Muscle of leg (tissue), 11 donors: ENCODE measurements around the gene EBNA1BP2. TPM values are rescaled to one million over a fixed set of nuclear protein-coding genes. Genes with fewer than 3 reads are reported as not detected.

Source experiments
- DNase-seq: peaks from one replicate; pipeline ENCODE4 v3.0.0; 2013
- H3K27ac ChIP-seq: one replicate; pipeline ENCODE4 v1.5.1; 2013; ENCODE audit warnings: mild to moderate bottlenecking, low read length, control low read depth
- H3K27me3 ChIP-seq: one replicate; pipeline ENCODE4 v1.6.1; 2013; ENCODE audit warnings: low read length; ENCODE audit not compliant: control insufficient read depth, insufficient read depth
- H3K36me3 ChIP-seq: one replicate; pipeline ENCODE4 v1.6.1; 2013; ENCODE audit warnings: low read length; ENCODE audit not compliant: control insufficient read depth, insufficient read depth
- H3K4me1 ChIP-seq: one replicate; pipeline ENCODE4 v1.6.1; 2013; ENCODE audit warnings: low read length; ENCODE audit not compliant: control insufficient read depth, insufficient read depth
- H3K4me3 ChIP-seq: one replicate; pipeline ENCODE4 v1.5.1; 2013; ENCODE audit warnings: low read length, control low read depth
- H3K9me3 ChIP-seq: replicated peaks from 2 replicates; pipeline ENCODE4 v1.6.1; 2013; ENCODE audit warnings: low read depth, low read length; ENCODE audit not compliant: control insufficient read depth
- WGBS: methylation state at CpG from one replicate; pipeline ENCODE4 v1.1.5; 2013; ENCODE audit warnings: missing lambda C conversion rate; ENCODE audit not compliant: insufficient coverage; 5-methylcytosine and 5-hydroxymethylcytosine counted together
- polyA plus RNA-seq, 8 donors: library from polyadenylated mRNA; unstranded; fragments of 120-200 nt; gene quantifications; one replicate each; pipeline versions ENCODE4 v1.2.1 to v1.2.3, GENCODE V29; 2013; ENCODE audit warnings: inconsistent platforms in 1 of 8, low replicate concordance in 1 of 8; ENCODE audit not compliant: insufficient read length in 8 of 8, insufficient read depth in 1 of 8
- total RNA-seq: library from RNA; stranded (reverse); fragments of 120-200 nt; gene quantifications from one replicate; pipeline ENCODE4 v1.2.4, GENCODE V29; 2013

The EBNA1BP2 gene
- total and polyA plus RNA-seq, 9 donors, result 35.8 to 43.6 (median 39.2) TPM

DNA sequence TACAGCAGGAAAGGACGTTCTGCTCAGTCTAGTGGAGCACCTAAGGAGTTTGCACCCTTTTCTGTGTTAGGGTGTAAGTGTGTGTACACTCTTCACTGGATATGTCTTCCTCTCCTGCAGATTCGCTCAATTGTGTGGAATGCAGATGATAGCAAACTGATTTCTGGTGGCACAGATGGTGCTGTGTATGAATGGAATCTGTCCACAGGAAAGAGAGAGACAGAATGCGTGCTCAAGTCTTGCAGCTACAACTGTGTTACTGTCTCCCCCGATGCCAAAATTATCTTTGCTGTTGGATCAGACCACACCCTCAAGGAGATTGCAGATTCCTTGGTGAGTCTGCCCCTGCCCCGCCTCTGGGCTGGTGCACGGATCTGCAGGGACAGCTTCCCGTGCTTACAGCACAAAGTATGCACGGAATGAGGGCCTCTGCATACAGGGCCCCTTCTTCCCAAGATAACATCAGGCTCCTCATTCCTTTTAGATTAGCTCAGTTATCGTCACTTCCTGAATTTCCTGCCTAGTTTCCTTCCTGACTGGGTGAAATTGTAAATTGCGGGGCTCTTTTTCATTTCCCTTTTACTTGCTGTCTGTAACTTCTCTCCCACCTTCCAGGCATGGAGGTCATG lies 34.6 kb upstream of the EBNA1BP2 start:
- peak overlapping the region; percentile 85 for H3K27ac ChIP-seq
- WGBS, result 9% methylated on average over 8 of the region's 10 CpGs
- H3K27me3 ChIP-seq, result no peaks in the 10 kb centered on the region
- peak; percentile 72 for DNase-seq
- H3K36me3 ChIP-seq, result no peaks in the 10 kb centered on the region
- H3K4me3 ChIP-seq, result no peak overlapping the region
- H3K4me1 ChIP-seq, result peaks cover 29% of the 10 kb centered on the region
- H3K9me3 ChIP-seq, result no peaks in the 10 kb centered on the region

DNA sequence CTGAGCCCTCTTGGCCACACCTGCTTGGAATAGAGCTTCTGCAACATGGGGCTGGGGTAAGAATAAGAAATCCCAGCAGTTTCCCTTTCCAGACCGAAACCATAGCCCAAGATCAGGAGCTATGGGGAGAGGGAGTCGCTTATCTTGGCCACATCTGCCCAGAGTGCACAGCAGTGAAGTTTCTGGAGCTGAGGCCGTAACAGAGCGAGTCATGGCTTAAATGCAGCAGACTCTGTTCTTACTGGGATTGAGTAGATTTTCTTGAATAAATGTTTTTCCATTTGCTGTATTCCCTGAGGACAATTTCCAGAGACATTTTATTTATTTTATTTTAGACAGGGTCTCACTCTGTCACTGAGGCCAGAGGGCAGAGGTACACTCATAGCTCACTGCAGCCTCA lies 33.6 kb upstream of the EBNA1BP2 start:
- no peaks in the 10 kb centered on the region for H3K27me3 ChIP-seq
- H3K36me3 ChIP-seq, result no peaks in the 10 kb centered on the region
- H3K9me3 ChIP-seq, result no peaks in the 10 kb centered on the region
- DNase-seq, result peak; percentile 15
- H3K4me3 ChIP-seq, result no peak overlapping the region
- peak overlapping the region; percentile 85 for H3K27ac ChIP-seq
- peaks cover 29% of the 10 kb centered on the region for H3K4me1 ChIP-seq
- WGBS, result 33% methylated on average over 1 of the region's 4 CpGs

DNA sequence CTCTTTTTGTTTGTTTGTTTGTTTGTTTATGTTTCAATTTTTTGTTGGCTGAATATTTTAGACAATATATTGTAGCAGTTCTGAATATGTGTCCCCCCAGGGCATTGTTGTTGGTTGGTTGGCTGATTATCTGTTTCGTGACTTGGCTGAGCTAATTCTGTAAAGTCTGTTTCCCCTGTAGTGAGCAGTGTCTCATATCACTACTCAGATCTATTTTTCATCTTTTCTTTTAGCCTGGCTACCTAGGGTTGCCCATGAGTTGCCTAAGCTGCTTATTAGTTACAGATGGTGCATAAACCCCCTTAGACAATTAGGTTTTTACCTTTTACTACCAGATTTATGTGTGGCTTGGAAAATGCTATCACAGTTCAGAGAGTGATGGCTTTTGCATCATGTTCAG lies 32.3 kb upstream of the EBNA1BP2 start:
- Histone ChIP-seq H3K9me3 (no peaks in the 10 kb centered on the region), H3K4me3 (no peak overlapping the region), H3K27ac (no peak overlapping the region), H3K27me3 (no peaks in the 10 kb centered on the region), H3K36me3 (no peaks in the 10 kb centered on the region), H3K4me1 (peaks cover 29% of the 10 kb centered on the region)
- WGBS, result no CpG with 5 or more reads among the region's 1 CpG
- DNase-seq, result no peak

DNA sequence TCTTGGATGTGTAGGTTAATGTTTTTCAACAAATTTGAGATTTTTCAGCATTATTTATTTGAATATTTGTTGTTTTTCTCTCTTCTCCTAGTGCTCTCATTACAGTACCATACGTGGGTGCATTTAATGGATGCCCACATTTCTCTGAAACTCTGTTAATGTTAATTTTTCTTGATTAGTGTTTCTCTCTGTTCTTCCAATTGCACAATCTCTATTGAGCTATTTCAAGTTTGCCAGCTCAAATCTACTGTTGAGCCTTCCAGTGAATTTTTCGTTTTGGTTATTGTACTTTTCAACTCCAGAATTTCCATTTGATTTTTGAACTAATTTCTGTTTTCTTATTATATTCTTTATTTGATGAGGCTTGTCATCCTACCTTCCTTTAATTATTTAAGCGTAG lies 31.8 kb upstream of the EBNA1BP2 start:
- H3K36me3 ChIP-seq, result no peaks in the 10 kb centered on the region
- no peaks in the 10 kb centered on the region for H3K9me3 ChIP-seq
- H3K27ac ChIP-seq, result no peak overlapping the region
- peaks cover 29% of the 10 kb centered on the region for H3K4me1 ChIP-seq
- H3K4me3 ChIP-seq, result no peak overlapping the region
- no CpG with 5 or more reads among the region's 3 CpGs for WGBS
- DNase-seq, result no peak
- H3K27me3 ChIP-seq, result no peaks in the 10 kb centered on the region

DNA sequence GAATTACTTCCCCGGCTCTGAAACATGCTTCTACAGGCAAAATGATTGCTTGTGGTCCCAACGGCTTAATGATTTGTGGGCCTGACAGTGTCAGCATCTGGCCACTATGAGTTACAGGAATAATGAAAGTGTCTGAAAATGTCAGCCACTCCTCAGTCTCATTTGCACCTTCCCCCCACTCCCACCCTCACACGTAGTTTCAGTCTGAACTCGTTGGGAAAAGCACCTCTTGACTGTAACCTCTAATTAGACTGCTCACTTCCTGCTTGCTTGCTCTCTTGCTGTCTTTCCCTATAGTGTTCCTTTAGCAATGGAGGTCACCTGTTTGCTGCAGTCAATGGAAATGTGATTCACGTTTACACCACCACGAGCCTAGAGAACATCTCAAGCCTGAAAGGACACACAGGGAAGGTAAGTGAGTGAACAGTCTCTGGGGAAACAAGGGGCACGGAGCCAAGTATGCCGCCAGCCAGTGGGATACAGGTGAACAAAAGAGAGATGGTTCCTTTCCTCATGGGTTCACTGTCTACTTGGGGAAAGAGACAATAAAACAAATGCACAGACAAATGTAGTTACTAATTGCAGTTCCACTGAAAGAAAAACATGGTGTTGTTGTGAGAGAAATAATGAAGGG lies 27.1 kb upstream of the EBNA1BP2 start:
- no peak overlapping the region for H3K4me3 ChIP-seq
- H3K36me3 ChIP-seq, result no peaks in the 10 kb centered on the region
- no peak for DNase-seq
- no peaks in the 10 kb centered on the region for H3K9me3 ChIP-seq
- H3K4me1 ChIP-seq, result no peaks in the 10 kb centered on the region
- no peaks in the 10 kb centered on the region for H3K27me3 ChIP-seq
- WGBS, result 12% methylated on average over 4 of the region's 8 CpGs
- no peak overlapping the region for H3K27ac ChIP-seq

DNA sequence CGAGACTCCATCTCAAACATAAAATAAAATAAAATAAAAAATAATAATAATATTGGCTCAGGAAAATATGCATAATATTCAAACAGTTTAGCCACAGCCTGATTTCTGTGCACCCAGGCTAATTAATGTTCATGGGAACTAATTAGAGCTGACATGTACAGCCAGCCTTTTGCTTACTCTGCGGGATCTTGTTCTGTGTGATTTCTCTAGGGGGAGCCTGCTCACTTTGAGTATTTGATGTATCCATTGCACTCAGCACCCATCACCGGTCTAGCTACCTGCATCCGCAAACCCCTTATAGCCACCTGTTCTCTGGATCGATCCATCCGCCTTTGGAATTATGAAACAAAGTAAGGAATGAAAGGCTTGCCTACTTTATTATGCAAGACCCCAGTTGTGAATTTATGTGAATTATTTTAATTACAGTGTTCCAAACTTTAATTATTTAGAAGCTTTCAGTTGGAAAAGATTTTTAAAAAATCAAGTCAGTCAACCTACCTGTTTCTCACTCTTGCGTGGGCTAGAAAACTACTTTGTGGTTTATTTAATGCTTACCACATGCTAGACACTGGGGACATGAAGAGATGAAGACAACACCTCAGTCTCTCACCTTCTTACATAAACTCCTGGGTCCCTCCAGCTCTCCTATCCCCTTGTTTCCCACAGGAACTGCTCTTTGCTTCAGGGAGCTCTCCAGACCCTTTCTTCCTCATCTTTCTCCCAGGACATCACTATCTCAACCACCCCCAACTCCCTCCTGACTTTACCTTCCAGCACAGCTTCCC lies 25.4 kb upstream of the EBNA1BP2 start:
- H3K4me3 ChIP-seq, result no peak overlapping the region
- no peaks in the 10 kb centered on the region for H3K36me3 ChIP-seq
- no peaks in the 10 kb centered on the region for H3K4me1 ChIP-seq
- no peaks in the 10 kb centered on the region for H3K27me3 ChIP-seq
- no peak overlapping the region for H3K27ac ChIP-seq
- WGBS, result 100% methylated on average over 1 of the region's 7 CpGs
- H3K9me3 ChIP-seq, result no peaks in the 10 kb centered on the region
- no peak for DNase-seq

DNA sequence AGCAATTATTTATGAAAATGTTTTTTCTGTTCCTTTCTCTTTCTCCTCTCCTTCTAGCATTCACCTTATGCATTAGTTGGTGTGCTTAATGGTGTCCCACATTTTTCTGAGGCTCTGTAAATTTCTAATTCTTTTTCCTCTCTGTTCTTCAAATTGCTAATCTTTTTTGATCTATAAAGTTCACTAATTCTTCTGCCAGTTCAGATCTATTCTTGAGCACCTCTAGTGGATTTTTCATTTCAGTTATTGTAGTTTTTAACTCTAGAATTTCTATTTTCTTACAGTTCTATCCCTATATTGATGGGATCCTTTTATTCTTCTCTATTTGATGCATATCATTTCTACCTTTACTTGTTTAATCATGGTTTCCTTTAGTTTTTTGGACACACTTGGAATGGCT lies 22.4 kb upstream of the EBNA1BP2 start:
- Histone ChIP-seq H3K36me3 (no peaks in the 10 kb centered on the region), H3K9me3 (no peaks in the 10 kb centered on the region), H3K4me3 (no peak overlapping the region), H3K27ac (no peak overlapping the region), H3K27me3 (no peaks in the 10 kb centered on the region), H3K4me1 (no peaks in the 10 kb centered on the region)
- no peak for DNase-seq

DNA sequence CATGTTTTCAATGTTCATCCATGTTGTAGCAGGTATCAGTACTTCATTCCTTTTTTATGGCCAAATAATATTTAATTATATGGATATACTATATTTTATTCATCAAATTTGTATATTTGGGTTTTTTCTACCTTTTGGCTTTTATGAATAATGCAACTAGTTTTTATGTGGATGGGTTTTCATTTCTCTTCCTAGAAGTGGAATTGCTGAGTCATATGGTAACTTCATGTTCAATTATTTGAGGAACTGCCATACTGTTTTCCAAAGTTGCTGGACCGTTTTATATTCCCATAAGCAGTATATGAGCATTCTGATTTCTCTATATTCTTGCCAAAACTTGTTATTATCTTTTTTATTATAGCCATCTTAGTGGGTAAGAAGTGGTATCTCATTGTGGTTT lies 16.0 kb upstream of the EBNA1BP2 start:
- DNase-seq, result no peak

DNA sequence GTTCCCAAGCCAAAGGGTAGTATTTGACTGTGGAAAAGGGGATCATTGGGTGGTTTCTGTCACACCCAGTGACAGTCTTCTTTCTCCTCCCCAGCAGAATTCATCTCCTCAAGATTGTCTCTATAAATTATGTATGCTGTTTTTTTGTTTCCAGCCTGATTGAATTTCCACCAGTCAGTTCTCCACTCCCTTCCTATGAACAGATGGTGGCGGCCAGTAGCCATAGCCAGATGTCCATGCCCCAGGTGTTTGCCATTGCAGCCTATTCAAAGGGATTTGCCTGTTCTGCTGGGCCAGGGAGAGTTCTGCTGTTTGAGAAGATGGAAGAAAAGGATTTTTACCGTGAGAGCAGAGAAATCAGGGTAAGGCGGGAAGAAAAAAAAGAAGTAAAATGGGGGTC lies 12.9 kb upstream of the EBNA1BP2 start:
- Histone ChIP-seq H3K9me3 (no peaks in the 10 kb centered on the region), H3K27me3 (no peaks in the 10 kb centered on the region), H3K4me3 (no peak overlapping the region), H3K36me3 (no peaks in the 10 kb centered on the region), H3K4me1 (no peaks in the 10 kb centered on the region), H3K27ac (no peak overlapping the region)
- WGBS, result 61% methylated on average over 3 of the region's 3 CpGs
- DNase-seq, result no peak

More for the DNA sequence above, 16.0 kb upstream of the EBNA1BP2 start:
- Histone ChIP-seq H3K36me3 (no peaks in the 10 kb centered on the region), H3K27ac (no peak overlapping the region), H3K27me3 (no peaks in the 10 kb centered on the region), H3K4me3 (no peak overlapping the region), H3K9me3 (no peaks in the 10 kb centered on the region), H3K4me1 (no peaks in the 10 kb centered on the region)
- WGBS, result no CpG with 5 or more reads among the region's 1 CpG

DNA sequence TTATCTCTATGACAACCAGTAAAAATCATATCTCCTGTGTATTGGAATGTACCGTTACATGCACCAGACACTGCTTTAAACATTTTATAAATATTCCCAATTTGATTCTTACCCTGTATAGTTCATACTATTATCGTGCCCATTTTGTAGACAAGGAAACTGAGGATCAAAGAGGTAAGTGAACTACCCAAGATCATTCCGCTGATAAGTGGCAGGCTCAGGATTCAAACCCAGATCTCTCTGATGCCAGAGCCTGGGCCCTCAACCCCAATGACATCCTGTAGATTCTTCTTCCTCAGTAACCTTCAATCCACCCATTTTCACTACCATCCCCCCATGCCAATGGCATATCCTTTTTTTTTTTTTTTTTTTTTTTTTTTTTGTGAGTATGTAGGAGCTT lies 12.3 kb upstream of the EBNA1BP2 start:
- 86% methylated on average over 1 of the region's 3 CpGs for WGBS
- H3K36me3 ChIP-seq, result no peaks in the 10 kb centered on the region
- H3K27ac ChIP-seq, result no peak overlapping the region
- no peak for DNase-seq
- H3K27me3 ChIP-seq, result no peaks in the 10 kb centered on the region
- H3K9me3 ChIP-seq, result no peaks in the 10 kb centered on the region
- no peak overlapping the region for H3K4me3 ChIP-seq
- no peaks in the 10 kb centered on the region for H3K4me1 ChIP-seq
